Activated naive CD4-positive, alpha-beta T cell treated with anti-CD3 and anti-CD28 coated beads, Interleukin-2, amount 50 U/mL, for 72 hours (primary cell): Measurements from ENCODE around the gene FBXO24. TPM values are rescaled to one million over a fixed set of nuclear protein-coding genes. Genes with fewer than 3 reads are reported as not detected.

ENCODE experiments used
- ATAC-seq, 2 donors: fragments of 150-1000 bp; cut with Tn5 transposase; 2 replicates each; pipeline ENCODE4 v1.10.0; 2021; ENCODE audit warnings: mild to moderate bottlenecking in 2 of 2, moderate library complexity in 2 of 2
- DNase-seq, 2 donors: peaks; one replicate each; pipeline ENCODE4 v3.0.0; 2021 to 2022; ENCODE audit warnings: low spot score in 2 of 2
- H3K27ac Mint-ChIP-seq, 2 donors: one replicate each; pipeline ENCODE4 v1.8.0; 2022; ENCODE audit warnings: mild to moderate bottlenecking in 2 of 2, mixed read lengths in 2 of 2
- H3K36me3 Mint-ChIP-seq, 2 donors: one replicate each; pipeline ENCODE4 v1.8.0; 2022; ENCODE audit warnings: mixed read lengths in 2 of 2
- H3K9me3 Mint-ChIP-seq, 2 donors: one replicate each; pipeline ENCODE4 v1.8.0; 2022; ENCODE audit warnings: mixed read lengths in 2 of 2
- total RNA-seq, 2 donors: library from RNA; stranded (reverse); gene quantifications; one replicate each; pipeline ENCODE4 v1.2.3, GENCODE V29; 2022

Gene FBXO24
- total RNA-seq, 2 donors from 2014 or later = 1.9 to 4.0 TPM

DNA sequence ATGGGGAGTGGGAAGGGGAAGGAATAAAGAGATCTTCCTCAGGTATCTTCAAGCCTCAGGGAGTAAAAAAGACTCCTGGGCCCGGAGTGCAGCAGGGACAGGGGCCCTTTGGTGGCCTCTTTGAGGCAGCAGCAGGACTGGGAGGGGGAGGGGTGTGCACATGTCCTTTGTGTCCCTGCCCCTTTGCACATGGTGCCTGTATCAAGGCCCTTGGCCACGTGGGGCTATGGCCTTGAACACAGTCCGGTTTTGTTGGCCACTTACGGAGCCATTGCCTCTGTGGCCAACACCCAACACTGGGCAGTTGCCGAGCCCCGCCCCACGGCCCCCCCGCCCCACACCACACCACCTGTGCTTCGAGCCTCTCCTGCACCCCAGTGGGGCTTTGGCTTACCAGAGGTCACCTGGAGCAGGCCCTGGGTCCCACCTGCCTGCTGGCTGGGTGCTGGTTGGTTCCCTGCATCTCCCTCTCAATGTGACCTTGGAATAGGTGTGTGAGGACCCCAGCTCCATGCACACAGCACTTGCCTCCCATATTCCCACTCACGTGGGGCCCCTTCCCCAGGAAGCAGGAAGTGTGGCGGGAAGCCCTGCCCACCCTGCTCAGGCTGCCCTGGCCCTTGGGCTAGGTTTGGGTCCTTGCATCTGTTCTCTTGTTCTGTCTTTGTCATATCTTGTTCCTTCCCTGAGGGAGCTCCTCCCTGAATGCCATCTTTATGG, 17.8 kb upstream of the FBXO24 start:
- Mint-ChIP-seq H3K27ac (peak overlapping the region in 1 of 2 donors; percentile 59), H3K36me3 (peaks cover 0 to 13% of the 10 kb centered on the region in 2 donors), H3K9me3 (no peaks in the 10 kb centered on the region)
- DNase-seq (no peak), ATAC-seq (no peak)

- DNase-seq (peak in 1 of 2 donors; percentile 48), ATAC-seq (peak; percentile 32 to 39)
- H3K9me3 Mint-ChIP-seq = no peaks in the 10 kb centered on the region
- peaks cover 0 to 6% of the 10 kb centered on the region in 2 donors for H3K36me3 Mint-ChIP-seq
- peak overlapping the region; percentile 59 to 66 for H3K27ac Mint-ChIP-seq
Measured at GRCh38 chr7:100568896-100569844, 17.0 kb upstream of the FBXO24 start.

GRCh38 chr7:100570954-100571828, 14.9 kb upstream of the FBXO24 start:
- Mint-ChIP-seq H3K27ac (peak overlapping the region; percentile 50 to 59), H3K36me3 (no peaks in the 10 kb centered on the region), H3K9me3 (no peaks in the 10 kb centered on the region)
- ATAC-seq (peak in 1 of 2 donors; percentile 5), DNase-seq (no peak)

- Mint-ChIP-seq H3K27ac (peak overlapping the region; percentile 48 to 79), H3K9me3 (no peaks in the 10 kb centered on the region), H3K36me3 (no peaks in the 10 kb centered on the region)
- DNase-seq = no peak
- no peak for ATAC-seq
Measured at GRCh38 chr7:100571829-100572116, 14.4 kb upstream of the FBXO24 start.

DNA sequence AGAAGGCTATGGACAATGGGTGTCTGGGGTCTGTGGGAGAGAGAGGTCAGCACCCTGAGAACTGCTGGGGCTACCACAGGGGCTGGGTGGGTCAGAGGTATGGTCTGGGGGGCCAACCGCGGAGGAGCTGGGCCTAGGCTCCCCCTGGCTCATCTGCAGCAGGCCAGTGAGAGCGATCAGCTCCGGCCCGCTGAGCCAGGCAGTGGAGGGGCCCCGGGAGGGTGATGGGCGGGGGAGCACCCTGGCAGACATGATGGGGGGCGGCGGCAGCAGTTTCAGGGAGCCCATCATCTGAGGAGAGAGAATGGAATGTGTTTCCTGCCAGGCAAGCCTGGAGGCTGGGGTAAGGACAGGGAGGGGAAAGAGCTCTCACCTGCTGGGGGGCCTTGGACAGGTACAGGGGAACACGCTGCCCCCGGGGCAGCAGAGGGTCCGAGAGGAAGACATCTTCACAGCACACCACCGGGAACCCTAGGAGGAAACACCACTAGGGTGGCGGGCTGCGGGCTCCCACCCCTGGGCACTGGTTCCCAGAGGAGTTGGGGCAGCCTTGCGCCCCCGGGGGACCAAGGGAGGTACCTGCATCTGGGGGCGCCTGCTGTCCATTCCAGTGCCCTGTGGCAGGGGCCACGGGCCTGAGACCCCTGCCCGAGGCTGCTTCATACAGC, 13.7 kb upstream of the FBXO24 start:
- Mint-ChIP-seq H3K27ac (peak overlapping the region in 1 of 2 donors; percentile 48), H3K9me3 (no peaks in the 10 kb centered on the region), H3K36me3 (no peaks in the 10 kb centered on the region)
- DNase-seq (no peak), ATAC-seq (no peak)

- DNase-seq (no peak), ATAC-seq (peak in 1 of 2 donors; percentile 3)
- no peaks in the 10 kb centered on the region for H3K36me3 Mint-ChIP-seq
- H3K9me3 Mint-ChIP-seq = no peaks in the 10 kb centered on the region
- peak overlapping the region in 1 of 2 donors; percentile 25 for H3K27ac Mint-ChIP-seq
Measured at GRCh38 chr7:100572949-100573675, 13.0 kb upstream of the FBXO24 start.

GRCh38 chr7:100573691-100574361, 12.3 kb upstream of the FBXO24 start, which contains the start of gene SAP25:
TSS of gene SAP25 (minus strand) at chr7:100573900. CDS start at chr7:100573742, 158 bp downstream.
- no peaks in the 10 kb centered on the region for H3K36me3 Mint-ChIP-seq
- no peak for ATAC-seq
- H3K27ac Mint-ChIP-seq = peak within 1 kb of the TSS in 1 of 2 donors; percentile 44
- no peak for DNase-seq
- H3K9me3 Mint-ChIP-seq = no peaks in the 10 kb centered on the region

GRCh38 chr7:100574362-100575205, 11.5 kb upstream of the FBXO24 start:
- ATAC-seq (no peak), DNase-seq (no peak)
- Mint-ChIP-seq H3K9me3 (no peaks in the 10 kb centered on the region), H3K27ac (peak overlapping the region in 1 of 2 donors; percentile 44), H3K36me3 (no peaks in the 10 kb centered on the region)

DNA sequence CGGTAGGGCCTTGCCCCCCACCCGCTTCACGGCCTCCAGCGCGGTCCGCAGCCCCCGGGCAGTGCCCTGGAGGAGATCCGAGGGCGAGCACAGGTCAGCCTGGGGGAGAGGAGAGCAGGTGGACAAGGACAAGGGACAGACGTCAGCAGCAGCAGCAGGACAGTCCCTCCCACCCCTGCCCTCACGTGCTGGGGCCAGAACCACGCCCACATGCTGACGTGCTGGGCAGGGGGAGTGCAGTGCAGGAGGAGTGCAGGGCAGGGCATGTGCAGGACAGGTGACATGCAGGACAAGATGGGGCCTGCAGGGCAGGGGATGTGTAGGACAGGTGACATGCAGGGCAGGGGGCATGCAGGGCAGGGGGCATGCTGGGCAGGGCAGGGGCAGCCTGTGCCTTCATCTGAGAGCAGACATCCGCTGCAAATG, 10.9 kb upstream of the FBXO24 start:
- Mint-ChIP-seq H3K9me3 (no peaks in the 10 kb centered on the region), H3K36me3 (no peaks in the 10 kb centered on the region), H3K27ac (peak overlapping the region in 1 of 2 donors; percentile 44)
- ATAC-seq (peak in 1 of 2 donors; percentile 13), DNase-seq (no peak)

GRCh38 chr7:100575746-100576383, 10.3 kb upstream of the FBXO24 start:
- ATAC-seq (no peak), DNase-seq (no peak)
- H3K36me3 Mint-ChIP-seq = no peaks in the 10 kb centered on the region
- peak overlapping the region in 1 of 2 donors; percentile 78 for H3K27ac Mint-ChIP-seq
- no peaks in the 10 kb centered on the region for H3K9me3 Mint-ChIP-seq

- ATAC-seq = no peak
Measured at GRCh38 chr7:100576384-100576993, 9.6 kb upstream of the FBXO24 start.

DNA sequence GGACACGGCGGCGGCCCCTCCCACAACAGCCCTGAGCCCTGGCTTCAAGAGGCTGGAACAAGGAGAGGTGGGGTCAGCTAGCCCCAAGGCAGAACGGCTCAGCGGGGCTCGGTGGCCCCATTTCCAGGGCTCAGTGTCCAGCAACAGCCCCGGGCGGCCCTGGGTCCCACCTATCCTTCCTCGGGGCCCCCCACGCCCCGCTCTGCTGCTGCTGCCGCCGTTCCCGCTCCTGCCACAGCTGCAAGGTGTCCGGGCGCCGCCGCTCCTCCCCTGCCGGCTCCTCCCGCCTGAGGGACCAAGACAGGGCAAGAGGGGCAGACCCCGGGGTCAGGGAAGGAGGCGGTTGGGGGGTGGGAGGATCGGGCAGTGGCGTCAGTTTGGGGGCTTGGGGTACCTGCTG, 9.0 kb upstream of the FBXO24 start:
- Mint-ChIP-seq H3K27ac (no peak overlapping the region), H3K9me3 (no peaks in the 10 kb centered on the region), H3K36me3 (no peaks in the 10 kb centered on the region)
- DNase-seq (no peak), ATAC-seq (no peak)

More at GRCh38 chr7:100576384-100576993, 9.6 kb upstream of the FBXO24 start:
- Mint-ChIP-seq H3K9me3 (no peaks in the 10 kb centered on the region), H3K36me3 (no peaks in the 10 kb centered on the region), H3K27ac (peak overlapping the region in 1 of 2 donors; percentile 78)
- no peak for DNase-seq

- H3K36me3 Mint-ChIP-seq = no peaks in the 10 kb centered on the region
- no peak for DNase-seq
- H3K27ac Mint-ChIP-seq = no peak overlapping the region
- ATAC-seq = no peak
- H3K9me3 Mint-ChIP-seq = no peaks in the 10 kb centered on the region
Measured at GRCh38 chr7:100577507-100577906, 8.6 kb upstream of the FBXO24 start.
